PFSK-1 (cell line): Measurements from ENCODE around the gene DNAJB2.

Source experiments
- FOXP2 ChIP-seq: optimal IDR thresholded peaks from 2 replicates; pipeline ENCODE3; 2011; ENCODE audit warnings: borderline replicate concordance, control low read depth, inconsistent platforms; ENCODE audit not compliant: insufficient read depth; ENCODE audit errors: extremely low read length, extremely low read depth
- POLR2AphosphoS5 ChIP-seq: IDR thresholded peaks from 2 replicates; pipeline ENCODE4 v1.6.1; 2012; ENCODE audit warnings: low read depth, mild to moderate bottlenecking, control low read depth, low read length, moderate library complexity
- REST ChIP-seq, 2 experiments: IDR thresholded peaks; 2 replicates each; pipeline versions ENCODE4 v1.6.1 to v1.8.0; 2011 to 2012; ENCODE audit warnings: low read depth in 2 of 2, low read length in 2 of 2, control low read depth in 1 of 2, inconsistent platforms in 1 of 2, mild to moderate bottlenecking in 1 of 2, moderate library complexity in 1 of 2; ENCODE audit not compliant: insufficient read depth in 1 of 2
- SIN3A ChIP-seq: IDR thresholded peaks from 2 replicates; pipeline ENCODE4 v1.6.1; 2012; ENCODE audit warnings: mild to moderate bottlenecking, low read length, moderate library complexity, borderline replicate concordance; ENCODE audit not compliant: insufficient read depth
- TAF1 ChIP-seq: IDR thresholded peaks from 2 replicates; pipeline ENCODE4 v1.6.1; 2012; ENCODE audit warnings: low read length, control low read depth, borderline replicate concordance; ENCODE audit not compliant: insufficient read depth

Gene DNAJB2

DNA sequence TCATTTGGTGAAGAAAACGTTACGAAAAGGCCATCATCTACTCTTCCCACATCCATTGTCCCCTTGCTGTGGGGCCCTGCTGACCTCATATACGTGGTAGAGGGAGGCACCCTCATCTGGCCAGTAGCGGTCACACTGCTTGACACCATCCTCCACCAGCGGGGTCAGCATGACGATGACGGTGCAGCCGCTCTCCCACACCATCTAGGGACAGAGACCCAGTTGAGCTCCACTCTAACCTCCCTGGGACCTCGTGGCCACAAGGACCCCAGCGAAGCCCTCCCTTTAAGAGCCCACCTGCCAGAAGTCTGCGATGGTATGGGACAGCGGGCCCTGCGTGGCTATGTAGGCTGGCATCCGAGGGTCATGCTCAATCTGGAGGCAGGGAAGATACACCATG lies 17.0 kb downstream of the DNAJB2 start:
- no peak for TF ChIP-seq TAF1
- TF ChIP-seq POLR2AphosphoS5, result no peak
- no peak for TF ChIP-seq FOXP2
- no peak for TF ChIP-seq REST (IDR thresholded peaks at IDR 0.05; ENCODE audit: insufficient read depth in 1 of 2, low read depth in 2 of 2, low read length in 2 of 2)
- no peak for TF ChIP-seq SIN3A

- TF ChIP-seq POLR2AphosphoS5 (no peak), FOXP2 (no peak), SIN3A (no peak), REST (IDR thresholded peaks at IDR 0.05; ENCODE audit: insufficient read depth in 1 of 2, low read depth in 2 of 2, low read length in 2 of 2) (no peak), TAF1 (no peak)
These were observed 17.6 kb downstream of the DNAJB2 start for GRCh38 chr2:219296631-219297391.

- TF ChIP-seq FOXP2 (no peak), POLR2AphosphoS5 (no peak), SIN3A (no peak), TAF1 (no peak), REST (IDR thresholded peaks at IDR 0.05; ENCODE audit: insufficient read depth in 1 of 2, low read depth in 2 of 2, low read length in 2 of 2) (no peak)
These were observed 18.7 kb downstream of the DNAJB2 start for GRCh38 chr2:219297766-219298456.

DNA sequence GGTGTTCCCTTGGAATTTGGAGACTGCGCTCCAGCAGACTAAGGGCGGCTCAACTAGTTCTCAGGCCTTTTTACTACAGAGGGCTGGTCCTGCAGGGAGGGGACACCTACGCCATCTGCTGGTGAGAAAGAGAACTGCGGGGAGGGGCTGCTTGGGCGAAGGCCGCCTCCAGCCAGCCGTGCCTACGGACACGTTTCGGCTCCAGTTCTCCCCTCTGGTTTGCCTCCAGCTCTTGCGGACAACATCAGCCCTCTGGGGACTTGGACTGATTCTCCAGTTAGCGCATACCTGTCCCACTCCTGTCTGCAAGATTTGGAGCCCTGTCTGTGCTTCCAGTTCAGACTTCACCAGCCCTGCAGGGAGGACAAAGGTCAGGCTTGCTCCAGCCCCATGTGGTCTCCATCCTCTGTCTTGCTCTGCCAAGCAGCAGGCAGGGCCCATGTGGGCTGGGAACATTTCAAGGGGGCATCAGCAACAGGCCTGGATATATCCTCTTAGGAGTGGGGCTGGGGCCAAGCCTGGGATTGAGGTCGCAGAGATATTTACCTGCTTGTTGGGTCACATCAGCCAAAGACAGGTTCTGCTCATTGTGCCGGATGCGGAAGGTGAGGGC lies 19.7 kb downstream of the DNAJB2 start:
- TF ChIP-seq REST (IDR thresholded peaks at IDR 0.05; ENCODE audit: insufficient read depth in 1 of 2, low read depth in 2 of 2, low read length in 2 of 2), result 0 out of 4 replicates have a peak, but pooled peaks of 1 of the 2 experiments have one; percentile 20
- no peak for TF ChIP-seq TAF1
